Measurements from ENCODE around the gene TNFAIP3.

The TNFAIP3 gene

DNA sequence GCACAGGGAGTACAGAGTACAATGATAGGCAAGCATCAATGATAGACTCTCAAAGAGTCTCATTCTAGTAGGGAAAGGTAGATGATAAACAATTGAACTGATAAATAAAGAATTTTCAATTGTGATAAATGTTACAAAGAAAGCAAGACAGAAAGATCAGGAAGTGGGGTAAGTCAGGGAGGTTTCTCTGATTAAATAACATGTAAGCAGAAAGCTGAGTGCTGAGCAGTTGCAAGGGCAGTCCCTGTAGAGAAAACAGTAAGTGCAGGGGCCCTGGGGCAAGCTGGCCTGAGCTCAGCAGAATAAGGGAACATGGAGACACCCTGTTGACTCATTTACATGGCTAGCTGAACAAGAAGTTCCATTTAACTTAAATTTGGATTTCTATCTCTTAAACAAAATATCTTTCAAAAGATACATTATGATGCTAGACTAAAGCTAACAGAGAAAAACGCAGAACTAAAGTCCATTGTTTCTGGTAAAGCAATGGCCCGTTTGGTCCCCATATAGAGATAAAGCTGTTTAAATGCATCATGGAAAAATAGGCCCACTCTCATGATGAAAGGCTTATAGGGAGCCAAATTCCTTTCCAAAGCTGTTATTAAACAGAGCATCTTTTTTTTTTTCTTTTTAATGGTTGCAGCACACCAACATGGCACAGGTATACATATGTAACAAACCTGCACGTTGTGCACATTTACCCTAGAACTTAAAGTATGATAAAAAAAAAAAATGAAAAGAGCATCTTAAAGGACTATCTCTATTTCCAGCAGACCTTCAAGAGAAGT lies 5.3 kb upstream of the TNFAIP3 start:
- no peak for DNase-seq
- no peak overlapping the region for H3K27ac ChIP-seq
- no peaks in the 10 kb centered on the region for H3K36me3 ChIP-seq (replicated peaks)
- in situ Hi-C loops (cut with HindIII; ENCODE audit: low pct_ligation_motif_present, low sequenced_read_pairs), result no loop called here
- no peak overlapping the region for H3K4me3 ChIP-seq (ENCODE audit: low read depth, low read length)
- H3K27me3 ChIP-seq (replicated peaks), result no peaks in the 10 kb centered on the region
- TF ChIP-seq, protein P1, sequence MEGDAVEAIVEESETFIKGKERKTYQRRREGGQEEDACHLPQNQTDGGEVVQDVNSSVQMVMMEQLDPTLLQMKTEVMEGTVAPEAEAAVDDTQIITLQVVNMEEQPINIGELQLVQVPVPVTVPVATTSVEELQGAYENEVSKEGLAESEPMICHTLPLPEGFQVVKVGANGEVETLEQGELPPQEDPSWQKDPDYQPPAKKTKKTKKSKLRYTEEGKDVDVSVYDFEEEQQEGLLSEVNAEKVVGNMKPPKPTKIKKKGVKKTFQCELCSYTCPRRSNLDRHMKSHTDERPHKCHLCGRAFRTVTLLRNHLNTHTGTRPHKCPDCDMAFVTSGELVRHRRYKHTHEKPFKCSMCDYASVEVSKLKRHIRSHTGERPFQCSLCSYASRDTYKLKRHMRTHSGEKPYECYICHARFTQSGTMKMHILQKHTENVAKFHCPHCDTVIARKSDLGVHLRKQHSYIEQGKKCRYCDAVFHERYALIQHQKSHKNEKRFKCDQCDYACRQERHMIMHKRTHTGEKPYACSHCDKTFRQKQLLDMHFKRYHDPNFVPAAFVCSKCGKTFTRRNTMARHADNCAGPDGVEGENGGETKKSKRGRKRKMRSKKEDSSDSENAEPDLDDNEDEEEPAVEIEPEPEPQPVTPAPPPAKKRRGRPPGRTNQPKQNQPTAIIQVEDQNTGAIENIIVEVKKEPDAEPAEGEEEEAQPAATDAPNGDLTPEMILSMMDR (IDR thresholded peaks at IDR 0.05; ENCODE audit: low read depth, low read length, missing control alignments), result no peak

DNA sequence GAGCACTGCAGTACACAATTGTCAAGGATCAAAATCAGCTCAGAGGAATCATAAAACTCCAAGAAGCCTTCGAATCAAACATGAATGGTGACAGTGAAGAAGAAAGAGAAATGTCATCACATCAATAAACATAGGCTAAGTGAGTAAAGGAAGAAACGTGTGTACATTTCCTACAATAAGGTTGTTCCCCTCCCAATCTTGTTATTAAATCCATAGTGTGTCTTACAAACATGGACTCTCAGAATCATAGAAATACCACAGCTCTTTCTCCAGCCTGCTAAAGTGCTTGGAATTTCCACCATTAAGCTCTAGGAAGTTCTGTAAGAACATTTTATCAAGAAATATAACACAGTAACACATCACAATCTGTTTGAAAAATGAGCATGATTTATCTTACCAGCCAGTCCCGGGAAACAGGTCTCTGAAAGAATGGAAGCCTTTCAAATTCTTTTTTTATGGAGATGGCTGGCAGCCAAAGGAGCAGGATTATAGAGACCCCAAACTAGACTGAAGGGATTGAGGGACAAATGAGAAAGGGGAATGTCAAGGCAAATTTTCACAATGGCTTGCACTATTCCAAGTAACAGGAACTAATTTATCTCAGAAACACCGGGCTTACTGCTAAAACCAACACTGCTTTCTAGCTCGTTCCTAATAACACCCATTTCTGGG lies 4.5 kb upstream of the TNFAIP3 start:
- TF ChIP-seq, protein P1 (IDR thresholded peaks at IDR 0.05; ENCODE audit: low read depth, low read length, missing control alignments), result no peak
- Histone ChIP-seq H3K36me3 (replicated peaks) (no peaks in the 10 kb centered on the region), H3K27me3 (replicated peaks) (no peaks in the 10 kb centered on the region), H3K27ac (no peak overlapping the region), H3K4me3 (ENCODE audit: low read depth, low read length) (no peak overlapping the region)
- no peak for DNase-seq
- in situ Hi-C loops (cut with HindIII; ENCODE audit: low pct_ligation_motif_present, low sequenced_read_pairs), result no loop called here

DNA sequence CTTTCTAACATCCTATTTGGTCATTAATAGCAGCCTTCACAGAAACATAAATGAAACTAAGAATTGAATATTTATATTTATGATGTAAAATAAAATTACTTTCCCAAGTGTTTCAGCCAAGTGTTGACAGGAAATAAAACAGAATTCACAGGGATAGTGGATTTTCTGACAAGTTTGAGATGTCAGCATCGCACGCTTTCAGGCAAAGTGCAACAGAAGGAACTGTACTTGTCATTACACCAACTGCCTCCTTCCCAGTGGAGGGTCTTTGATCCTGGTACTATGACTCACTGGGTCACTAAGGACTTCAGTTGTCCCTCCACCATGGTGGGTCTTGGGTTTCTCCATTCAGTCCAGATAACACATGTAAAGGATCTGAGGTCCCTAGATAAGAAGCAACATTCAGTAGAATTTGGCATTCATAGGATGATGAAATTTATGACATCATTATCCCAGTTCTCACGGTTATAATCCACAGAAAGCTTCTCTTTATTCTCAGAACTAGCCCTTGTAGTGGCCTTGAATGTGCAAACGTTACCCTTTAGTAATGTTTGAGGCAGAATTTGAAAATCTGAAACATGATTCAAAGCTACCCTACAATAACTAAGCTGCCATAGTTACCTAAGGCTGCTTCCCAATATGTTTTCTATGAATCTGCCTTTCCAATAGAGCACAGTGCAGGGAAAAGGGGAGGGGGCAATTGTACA lies 3.8 kb upstream of the TNFAIP3 start:
- Histone ChIP-seq H3K4me3 (ENCODE audit: low read depth, low read length) (no peak overlapping the region), H3K27me3 (replicated peaks) (no peaks in the 10 kb centered on the region), H3K27ac (no peak overlapping the region), H3K36me3 (replicated peaks) (no peaks in the 10 kb centered on the region)
- DNase-seq, result no peak
- TF ChIP-seq, protein P1 (IDR thresholded peaks at IDR 0.05; ENCODE audit: low read depth, low read length, missing control alignments), result no peak
- in situ Hi-C loops (cut with HindIII; ENCODE audit: low pct_ligation_motif_present, low sequenced_read_pairs), result no loop called here

DNA sequence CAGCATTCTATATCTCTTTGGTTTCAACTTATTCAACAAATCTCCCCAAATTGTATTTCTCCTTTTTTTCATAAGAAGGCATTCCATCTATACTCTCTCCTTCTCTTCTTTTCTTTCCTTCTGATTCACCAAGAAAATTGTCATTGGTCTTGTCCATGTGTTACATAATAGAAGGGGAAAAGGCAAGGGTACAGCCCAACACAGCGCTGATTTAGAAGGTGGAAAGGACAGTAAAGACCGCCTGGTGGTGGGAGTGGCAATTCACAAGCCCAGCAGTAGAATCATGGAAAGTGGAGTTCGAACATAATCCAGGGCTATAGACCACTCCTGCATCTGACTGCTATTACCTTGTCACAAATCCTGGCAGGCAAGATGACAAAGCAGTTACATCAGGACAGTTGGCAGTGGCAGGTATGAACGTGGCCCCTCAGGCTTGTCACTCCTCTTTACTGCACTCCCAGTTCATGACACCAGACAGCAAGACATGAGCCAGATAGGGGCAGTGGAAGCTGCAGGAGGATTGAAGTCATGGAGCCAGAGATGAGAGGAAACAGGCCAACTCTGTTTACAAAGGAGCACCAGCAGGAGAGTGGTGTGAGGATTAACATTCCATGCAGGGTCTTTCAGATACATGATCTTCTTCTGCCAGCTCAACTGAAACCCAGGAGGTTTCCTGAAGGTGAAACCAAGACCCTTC lies 2.1 kb upstream of the TNFAIP3 start:
- no peak for DNase-seq
- Histone ChIP-seq H3K27me3 (replicated peaks) (no peaks in the 10 kb centered on the region), H3K27ac (no peak overlapping the region), H3K36me3 (replicated peaks) (no peaks in the 10 kb centered on the region), H3K4me3 (ENCODE audit: low read depth, low read length) (no peak overlapping the region)
- TF ChIP-seq, protein P1 (IDR thresholded peaks at IDR 0.05; ENCODE audit: low read depth, low read length, missing control alignments), result no peak
- in situ Hi-C loops (cut with HindIII; ENCODE audit: low pct_ligation_motif_present, low sequenced_read_pairs), result no loop called here

DNA sequence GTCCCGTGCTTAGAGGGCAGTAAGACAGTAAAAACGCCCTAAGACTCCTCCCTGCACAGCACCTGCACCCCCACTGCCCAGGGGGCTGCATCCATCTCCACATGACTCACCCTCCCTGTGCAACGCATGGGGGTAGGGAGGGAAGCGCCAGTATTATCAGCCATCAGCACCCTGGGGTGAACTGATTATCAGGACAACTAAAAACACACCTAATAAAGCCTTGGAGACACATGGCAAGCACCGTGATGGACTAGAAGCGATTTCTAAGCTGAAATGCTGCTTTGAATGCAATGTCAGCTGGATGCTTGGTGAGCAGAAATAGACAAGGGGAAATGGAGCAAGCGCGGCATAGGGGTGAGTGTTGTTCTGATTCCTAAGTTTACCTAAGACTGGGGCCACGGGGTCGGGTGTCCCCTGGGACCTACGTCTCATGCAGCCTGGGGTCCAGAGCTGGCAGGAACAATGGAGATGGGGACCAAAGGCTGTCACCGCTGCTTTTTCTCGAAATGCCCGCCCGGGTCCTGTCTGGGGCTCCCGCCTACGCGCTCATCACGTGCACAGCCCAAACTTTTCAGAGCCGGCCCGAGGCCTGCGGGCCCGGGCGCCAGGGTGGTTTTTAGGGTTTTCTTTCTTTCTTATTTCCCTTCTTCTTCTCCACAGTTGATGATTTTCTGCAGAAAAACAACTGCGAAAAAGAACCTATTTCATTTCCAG lies 702 bp upstream of the TNFAIP3 start:
- H3K27me3 ChIP-seq (replicated peaks), result no peaks in the 10 kb centered on the region
- H3K36me3 ChIP-seq (replicated peaks), result peaks cover 3% of the 10 kb centered on the region
- in situ Hi-C loops (cut with HindIII; ENCODE audit: low pct_ligation_motif_present, low sequenced_read_pairs), result no loop called here
- no peak for DNase-seq
- TF ChIP-seq, protein P1 (IDR thresholded peaks at IDR 0.05; ENCODE audit: low read depth, low read length, missing control alignments), result no peak
- H3K4me3 ChIP-seq (ENCODE audit: low read depth, low read length), result peak overlapping the region; percentile 59
- H3K27ac ChIP-seq, result peak overlapping the region; percentile 67

All from brain microvascular endothelial cell (primary cell).